Spleen (tissue), 7 donors: ENCODE data around the gene PMM2.

ENCODE experiments used
- POLR2A ChIP-seq, 3 donors: fragments of 450-650 bp; IDR thresholded peaks; one replicate each; pipeline ENCODE4 v1.5.1; 2017; ENCODE audit warnings: antibody characterized with exemption in 3 of 3, mild to moderate bottlenecking in 1 of 3
- POLR2AphosphoS5 ChIP-seq, 3 donors: sonication (generic); formaldehyde crosslinking; IDR thresholded peaks; one replicate each; pipeline ENCODE4 v1.5.1; 2017; ENCODE audit warnings: antibody characterized with exemption in 3 of 3
- TF ChIP-seq, protein P1 (sequence below), 11 experiments: fragments of 200-600 bp in 7 of 11; fragments of 450-650 bp in 4 of 11; sonication (generic) in 4 of 11; IDR thresholded peaks in 8 of 11; conservative IDR thresholded peaks in 3 of 11; 1 replicate in 7 of 11; 2 replicates in 4 of 11; pipeline versions ENCODE4 v1.4.0 to v1.8.0; 2016 to 2021; ENCODE audit warnings: antibody characterized with exemption in 11 of 11, inconsistent platforms in 4 of 11, mild to moderate bottlenecking in 1 of 11
- donor health status: DM: no; HTN: no; CAD: no; lungs with moderate emphysema.
- donor health status: DM: no; HTN: no; CAD: no.
- donor health status: DM: no; HTN: no; CAD: no.

DNA sequence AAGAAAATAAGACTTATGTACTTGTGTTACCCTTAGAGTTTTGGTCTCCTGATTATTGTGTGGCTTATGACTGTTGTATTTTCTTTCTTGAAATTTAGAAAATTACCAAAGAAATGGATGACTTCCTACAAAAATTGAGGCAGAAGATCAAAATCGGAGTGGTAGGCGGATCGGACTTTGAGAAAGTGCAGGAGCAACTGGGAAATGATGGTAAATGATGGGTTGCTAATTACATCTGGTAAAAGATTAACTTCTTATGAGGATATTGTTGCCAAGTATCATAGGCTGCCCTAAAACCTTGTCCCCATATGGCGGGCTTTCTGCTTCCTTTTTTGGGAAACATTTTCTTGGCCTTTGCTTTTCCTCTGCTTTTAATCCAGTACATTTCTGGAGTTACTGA, 4.1 kb downstream of the PMM2 start:
- TF ChIP-seq, protein P1, sequence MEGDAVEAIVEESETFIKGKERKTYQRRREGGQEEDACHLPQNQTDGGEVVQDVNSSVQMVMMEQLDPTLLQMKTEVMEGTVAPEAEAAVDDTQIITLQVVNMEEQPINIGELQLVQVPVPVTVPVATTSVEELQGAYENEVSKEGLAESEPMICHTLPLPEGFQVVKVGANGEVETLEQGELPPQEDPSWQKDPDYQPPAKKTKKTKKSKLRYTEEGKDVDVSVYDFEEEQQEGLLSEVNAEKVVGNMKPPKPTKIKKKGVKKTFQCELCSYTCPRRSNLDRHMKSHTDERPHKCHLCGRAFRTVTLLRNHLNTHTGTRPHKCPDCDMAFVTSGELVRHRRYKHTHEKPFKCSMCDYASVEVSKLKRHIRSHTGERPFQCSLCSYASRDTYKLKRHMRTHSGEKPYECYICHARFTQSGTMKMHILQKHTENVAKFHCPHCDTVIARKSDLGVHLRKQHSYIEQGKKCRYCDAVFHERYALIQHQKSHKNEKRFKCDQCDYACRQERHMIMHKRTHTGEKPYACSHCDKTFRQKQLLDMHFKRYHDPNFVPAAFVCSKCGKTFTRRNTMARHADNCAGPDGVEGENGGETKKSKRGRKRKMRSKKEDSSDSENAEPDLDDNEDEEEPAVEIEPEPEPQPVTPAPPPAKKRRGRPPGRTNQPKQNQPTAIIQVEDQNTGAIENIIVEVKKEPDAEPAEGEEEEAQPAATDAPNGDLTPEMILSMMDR (IDR thresholded peaks at IDR 0.05 in 8 of 11, conservative IDR thresholded peaks at IDR 0.05 in 3 of 11), result no peak
- no peak for TF ChIP-seq POLR2AphosphoS5 (IDR thresholded peaks at IDR 0.05)
- TF ChIP-seq POLR2A (IDR thresholded peaks at IDR 0.05), result no peak
